Duodenal mucosa (tissue), 2 donors: ENCODE data around the gene KCNK16.

Source experiments
- H3K27ac ChIP-seq: one replicate; pipeline ENCODE4 v1.7.0; 2013; ENCODE audit warnings: low read depth, low read length
- H3K27me3 ChIP-seq, 2 donors: one replicate each; pipeline ENCODE4 v1.7.0; 2013; ENCODE audit warnings: low read length in 2 of 2, control low read depth in 1 of 2; ENCODE audit not compliant: insufficient read depth in 2 of 2, control insufficient read depth in 1 of 2
- H3K36me3 ChIP-seq, 2 donors: one replicate each; pipeline ENCODE4 v1.7.0; 2013; ENCODE audit warnings: low read length in 2 of 2, control low read depth in 1 of 2; ENCODE audit not compliant: insufficient read depth in 2 of 2, control insufficient read depth in 1 of 2
- H3K4me1 ChIP-seq, 2 donors: one replicate each; pipeline ENCODE4 v1.7.0; 2013; ENCODE audit warnings: low read length in 2 of 2, control low read depth in 1 of 2; ENCODE audit not compliant: insufficient read depth in 2 of 2, control insufficient read depth in 1 of 2
- H3K4me3 ChIP-seq, 2 donors: one replicate each; pipeline ENCODE4 v1.7.0; 2013; ENCODE audit warnings: low read length in 2 of 2, low read depth in 1 of 2
- H3K9ac ChIP-seq, 2 donors: one replicate each; pipeline ENCODE4 v1.7.0; 2013; ENCODE audit warnings: low read length in 2 of 2, low read depth in 1 of 2
- H3K9me3 ChIP-seq, 2 donors: one replicate each; pipeline ENCODE4 v1.7.0; 2013; ENCODE audit warnings: low read length in 2 of 2, control low read depth in 1 of 2; ENCODE audit not compliant: control insufficient read depth in 1 of 2

The KCNK16 gene

GRCh38 chr6:39310542-39310941 lies 12.0 kb downstream of the KCNK16 start:
- Histone ChIP-seq H3K27ac (no peak overlapping the region), H3K36me3 (no peaks in the 10 kb centered on the region), H3K9me3 (no peaks in the 10 kb centered on the region), H3K9ac (no peak overlapping the region), H3K27me3 (peaks cover 36 to 37% of the 10 kb centered on the region in 2 donors), H3K4me3 (no peak overlapping the region), H3K4me1 (peaks cover 7 to 19% of the 10 kb centered on the region in 2 donors)

GRCh38 chr6:39309942-39310531 lies 12.5 kb downstream of the KCNK16 start:
- Histone ChIP-seq H3K9me3 (no peaks in the 10 kb centered on the region), H3K36me3 (no peaks in the 10 kb centered on the region), H3K27ac (no peak overlapping the region), H3K4me1 (peaks cover 7 to 19% of the 10 kb centered on the region in 2 donors), H3K9ac (no peak overlapping the region), H3K27me3 (peaks cover 33 to 36% of the 10 kb centered on the region in 2 donors), H3K4me3 (no peak overlapping the region)

GRCh38 chr6:39307462-39307861 lies 15.0 kb downstream of the KCNK16 start:
- no peak overlapping the region for H3K27ac ChIP-seq
- peaks cover under 1 to 8% of the 10 kb centered on the region in 2 donors for H3K4me1 ChIP-seq
- no peak overlapping the region for H3K4me3 ChIP-seq
- no peak overlapping the region for H3K9ac ChIP-seq
- H3K36me3 ChIP-seq: no peaks in the 10 kb centered on the region
- H3K27me3 ChIP-seq: peaks cover 8 to 13% of the 10 kb centered on the region in 2 donors
- H3K9me3 ChIP-seq: no peaks in the 10 kb centered on the region

- Histone ChIP-seq H3K9ac (no peak overlapping the region), H3K36me3 (no peaks in the 10 kb centered on the region), H3K9me3 (no peaks in the 10 kb centered on the region), H3K4me3 (no peak overlapping the region), H3K27ac (no peak overlapping the region), H3K27me3 (no peaks in the 10 kb centered on the region), H3K4me1 (peaks cover 0 to 7% of the 10 kb centered on the region in 2 donors)
Measured at GRCh38 chr6:39304951-39305350, 17.6 kb downstream of the KCNK16 start.

DNA sequence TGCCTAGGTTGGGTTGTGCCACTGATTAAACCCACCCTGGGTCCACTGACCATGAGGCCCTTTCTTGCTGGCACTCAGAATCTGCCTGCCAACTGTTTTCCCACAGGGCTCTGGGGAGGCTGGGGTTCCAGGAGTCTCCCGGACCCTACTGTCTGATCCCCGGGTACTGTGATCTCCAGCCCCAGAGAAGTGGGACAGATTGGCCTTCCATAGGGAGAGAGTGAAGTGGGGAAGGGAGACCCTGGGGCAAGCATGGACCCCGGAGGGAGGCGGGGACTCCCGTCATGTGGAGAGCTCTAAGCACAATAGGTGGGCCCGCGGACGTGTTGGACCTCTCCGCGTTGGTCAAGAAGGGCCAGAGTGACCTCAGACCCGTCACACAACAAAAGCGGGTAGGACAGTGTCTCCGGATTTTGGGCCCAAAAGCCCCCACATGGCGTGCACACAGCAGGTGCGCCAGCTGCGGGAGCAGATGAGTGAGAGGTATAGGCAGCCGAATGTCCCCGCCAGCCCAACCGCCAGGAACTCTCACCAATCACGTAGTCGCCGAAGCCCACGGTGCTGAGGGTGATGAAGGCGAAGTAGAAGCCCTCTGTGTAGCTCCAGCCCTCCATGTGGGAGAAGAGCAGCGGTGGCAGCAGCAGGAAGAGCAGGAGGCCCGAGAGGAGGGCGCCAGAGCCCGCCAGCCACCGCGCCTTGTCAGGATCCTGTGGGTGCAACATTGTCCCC lies 18.9 kb downstream of the KCNK16 start:
- no peak overlapping the region for H3K9ac ChIP-seq
- no peak overlapping the region for H3K4me3 ChIP-seq
- H3K36me3 ChIP-seq: no peaks in the 10 kb centered on the region
- no peaks in the 10 kb centered on the region for H3K9me3 ChIP-seq
- H3K27me3 ChIP-seq: peaks cover 0 to 6% of the 10 kb centered on the region in 2 donors
- peaks cover 0 to 7% of the 10 kb centered on the region in 2 donors for H3K4me1 ChIP-seq
- H3K27ac ChIP-seq: no peak overlapping the region

DNA sequence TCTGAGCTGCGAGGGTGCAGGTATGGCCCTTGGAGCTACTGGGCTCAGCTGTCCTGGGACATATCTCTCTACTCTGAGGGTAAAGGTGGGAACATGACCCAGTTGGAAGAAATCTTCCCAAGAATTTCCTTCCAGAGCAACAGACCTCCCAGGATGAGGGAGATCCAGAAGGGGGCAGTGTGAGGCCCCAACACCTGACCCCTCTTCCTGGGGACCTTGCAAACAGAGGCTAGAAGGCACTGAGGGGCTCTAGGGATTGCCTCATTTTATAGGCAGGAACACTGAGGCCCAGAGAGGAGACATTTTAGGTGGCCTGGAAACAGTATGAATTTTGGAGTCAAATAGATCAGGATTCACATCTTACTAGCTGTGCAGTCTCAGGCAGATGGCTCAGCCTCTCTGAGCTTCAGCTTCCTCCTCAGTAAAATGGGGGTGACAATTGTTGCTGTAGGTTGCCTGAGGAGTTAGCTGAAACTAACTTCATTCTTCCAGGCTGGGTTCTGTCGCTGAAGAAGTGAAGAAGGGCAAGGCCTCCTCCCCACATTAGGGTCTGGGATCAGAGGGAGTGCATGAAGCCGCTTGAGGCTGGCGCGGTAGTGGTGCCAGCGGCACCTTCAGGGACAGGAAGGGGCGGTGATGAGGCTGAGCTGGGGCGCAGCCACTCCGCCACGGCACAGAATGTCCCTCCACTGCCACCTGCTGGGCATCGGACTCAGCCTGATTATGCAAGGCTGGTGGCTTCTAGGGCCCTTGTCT lies 19.7 kb downstream of the KCNK16 start:
- peaks cover 7% of the 10 kb centered on the region in 2 donors for H3K4me1 ChIP-seq
- H3K9me3 ChIP-seq: no peaks in the 10 kb centered on the region
- no peaks in the 10 kb centered on the region for H3K36me3 ChIP-seq
- H3K27ac ChIP-seq: no peak overlapping the region
- H3K27me3 ChIP-seq: peaks cover 0 to 6% of the 10 kb centered on the region in 2 donors
- H3K9ac ChIP-seq: peak overlapping the region in 1 of 2 donors; percentile 58
- H3K4me3 ChIP-seq: peak overlapping the region in 1 of 2 donors; percentile 50

- H3K9ac ChIP-seq: no peak overlapping the region
- H3K36me3 ChIP-seq: no peaks in the 10 kb centered on the region
- H3K4me1 ChIP-seq: peaks cover 7 to 9% of the 10 kb centered on the region in 2 donors
- H3K4me3 ChIP-seq: no peak overlapping the region
- no peak overlapping the region for H3K27ac ChIP-seq
- no peaks in the 10 kb centered on the region for H3K9me3 ChIP-seq
- H3K27me3 ChIP-seq: peaks cover 0 to 6% of the 10 kb centered on the region in 2 donors
Measured at GRCh38 chr6:39302011-39302410, 20.5 kb downstream of the KCNK16 start.

- Histone ChIP-seq H3K27ac (no peak overlapping the region), H3K9me3 (no peaks in the 10 kb centered on the region), H3K27me3 (peaks cover 0 to 6% of the 10 kb centered on the region in 2 donors), H3K4me1 (peaks cover 7 to 9% of the 10 kb centered on the region in 2 donors), H3K9ac (no peak overlapping the region), H3K4me3 (no peak overlapping the region), H3K36me3 (no peaks in the 10 kb centered on the region)
Measured at GRCh38 chr6:39301606-39302005, 20.9 kb downstream of the KCNK16 start.

DNA sequence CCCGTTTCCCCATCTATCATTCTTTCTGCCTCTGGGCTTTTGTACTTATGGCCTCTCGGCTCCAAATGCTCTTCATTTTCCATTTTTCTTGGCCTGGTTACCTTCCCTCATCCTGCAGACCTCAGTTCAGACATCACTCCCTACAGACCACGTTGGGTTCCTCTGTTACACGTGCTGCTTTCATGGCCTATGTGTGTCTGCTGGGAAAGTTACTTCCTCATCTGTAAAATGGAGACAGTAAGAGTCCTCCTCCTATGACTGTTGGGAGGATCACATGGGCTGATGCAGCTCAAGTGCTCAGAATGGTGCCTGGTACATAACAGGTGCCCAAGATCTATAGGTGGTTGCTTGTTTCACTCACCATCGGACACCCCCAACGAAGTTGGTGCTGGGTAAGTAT lies 21.8 kb downstream of the KCNK16 start:
- no peak overlapping the region for H3K27ac ChIP-seq
- no peak overlapping the region for H3K9ac ChIP-seq
- no peaks in the 10 kb centered on the region for H3K9me3 ChIP-seq
- H3K27me3 ChIP-seq: peaks cover 0 to 6% of the 10 kb centered on the region in 2 donors
- peaks cover 7 to 14% of the 10 kb centered on the region in 2 donors for H3K4me1 ChIP-seq
- H3K4me3 ChIP-seq: no peak overlapping the region
- H3K36me3 ChIP-seq: no peaks in the 10 kb centered on the region

DNA sequence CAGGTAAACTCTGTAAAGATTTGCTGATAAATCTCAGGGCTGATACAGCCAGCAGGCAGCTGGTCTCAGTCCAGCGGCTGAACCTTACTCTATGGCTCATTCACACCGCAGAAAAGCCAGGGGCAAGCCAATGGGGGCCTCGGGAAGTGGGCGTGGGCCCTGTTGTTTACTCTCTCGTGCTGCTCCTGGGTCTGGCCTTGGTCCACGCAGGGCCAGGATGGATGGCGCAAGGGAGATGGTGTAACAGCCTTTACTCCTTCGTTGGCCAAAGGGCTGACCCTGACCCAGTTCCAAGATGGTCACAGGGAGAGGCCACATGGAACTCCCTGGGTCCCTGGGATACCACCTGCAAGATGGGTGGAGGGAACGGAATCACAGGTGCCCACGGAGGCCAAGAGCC lies 24.4 kb downstream of the KCNK16 start:
- Histone ChIP-seq H3K27ac (no peak overlapping the region), H3K36me3 (no peaks in the 10 kb centered on the region), H3K9ac (no peak overlapping the region), H3K4me1 (peaks cover 6 to 16% of the 10 kb centered on the region in 2 donors), H3K27me3 (peaks cover 0 to 6% of the 10 kb centered on the region in 2 donors), H3K9me3 (no peaks in the 10 kb centered on the region), H3K4me3 (no peak overlapping the region)
